Stimulated activated naive B cell treated with anti-CD40 and anti-IgM and Interleukin-4, amounts not matched to agents 10 μg/mL and 1 μg/mL and 100 μg/mL, for 72 hours (primary cell): ENCODE results near the gene RHOBTB3.
"Not testable (repeated sequence)": the region's sequence is repeated elsewhere in the genome, so short reads cannot be mapped to it uniquely, and the experiment has no call there.

Source experiments
- ATAC-seq, 2 donors: fragments of 150-1000 bp; cut with Tn5 transposase; replicated peaks; 2 replicates each; pipeline ENCODE4 v1.10.0; 2021; ENCODE audit warnings: moderate library complexity in 1 of 2
- DNase-seq: peaks from one replicate; pipeline ENCODE4 v3.0.0; 2021
- H3K27ac Mint-ChIP-seq: one replicate; pipeline ENCODE4 v1.8.0; 2022; ENCODE audit warnings: mild to moderate bottlenecking, mixed read lengths
- H3K27me3 Mint-ChIP-seq, 2 donors: one replicate each; pipeline ENCODE4 v1.8.0; 2022; ENCODE audit warnings: mixed read lengths in 2 of 2
- H3K36me3 Mint-ChIP-seq, 2 donors: one replicate each; pipeline ENCODE4 v1.8.0; 2022; ENCODE audit warnings: mixed read lengths in 2 of 2, mild to moderate bottlenecking in 1 of 2
- H3K4me1 Mint-ChIP-seq, 2 donors: one replicate each; pipeline ENCODE4 v1.8.0; 2022; ENCODE audit warnings: mixed read lengths in 2 of 2, mild to moderate bottlenecking in 1 of 2
- H3K4me3 Mint-ChIP-seq, 2 donors: one replicate each; pipeline ENCODE4 v1.8.0; 2022; ENCODE audit warnings: mild to moderate bottlenecking in 2 of 2, mixed read lengths in 2 of 2, moderate library complexity in 1 of 2
- H3K9me3 Mint-ChIP-seq, 2 donors: one replicate each; pipeline ENCODE4 v1.8.0; 2022; ENCODE audit warnings: mixed read lengths in 2 of 2, mild to moderate bottlenecking in 1 of 2

The RHOBTB3 gene

DNA sequence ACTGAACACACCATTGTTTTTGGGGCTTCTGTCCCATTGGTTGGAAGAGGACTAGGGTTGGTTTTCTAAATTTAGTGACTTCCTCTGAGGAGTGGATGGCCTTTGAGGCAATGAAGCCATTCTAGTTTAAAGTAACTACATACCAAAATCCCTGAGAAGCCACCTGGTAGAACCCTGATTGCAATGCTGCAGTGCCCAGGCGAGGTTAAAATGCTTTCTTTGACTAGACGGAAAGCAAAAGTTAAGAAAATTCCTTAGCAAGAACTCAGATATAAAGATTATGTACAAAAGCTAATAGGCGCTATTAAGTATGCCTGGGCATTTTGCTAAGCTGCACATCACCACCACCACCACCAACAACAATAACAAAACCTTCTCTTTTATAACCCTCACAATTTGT is 70.8 kb downstream of the RHOBTB3 start:
- ATAC-seq, result no peak
- no peak overlapping the region for H3K27ac Mint-ChIP-seq

DNA sequence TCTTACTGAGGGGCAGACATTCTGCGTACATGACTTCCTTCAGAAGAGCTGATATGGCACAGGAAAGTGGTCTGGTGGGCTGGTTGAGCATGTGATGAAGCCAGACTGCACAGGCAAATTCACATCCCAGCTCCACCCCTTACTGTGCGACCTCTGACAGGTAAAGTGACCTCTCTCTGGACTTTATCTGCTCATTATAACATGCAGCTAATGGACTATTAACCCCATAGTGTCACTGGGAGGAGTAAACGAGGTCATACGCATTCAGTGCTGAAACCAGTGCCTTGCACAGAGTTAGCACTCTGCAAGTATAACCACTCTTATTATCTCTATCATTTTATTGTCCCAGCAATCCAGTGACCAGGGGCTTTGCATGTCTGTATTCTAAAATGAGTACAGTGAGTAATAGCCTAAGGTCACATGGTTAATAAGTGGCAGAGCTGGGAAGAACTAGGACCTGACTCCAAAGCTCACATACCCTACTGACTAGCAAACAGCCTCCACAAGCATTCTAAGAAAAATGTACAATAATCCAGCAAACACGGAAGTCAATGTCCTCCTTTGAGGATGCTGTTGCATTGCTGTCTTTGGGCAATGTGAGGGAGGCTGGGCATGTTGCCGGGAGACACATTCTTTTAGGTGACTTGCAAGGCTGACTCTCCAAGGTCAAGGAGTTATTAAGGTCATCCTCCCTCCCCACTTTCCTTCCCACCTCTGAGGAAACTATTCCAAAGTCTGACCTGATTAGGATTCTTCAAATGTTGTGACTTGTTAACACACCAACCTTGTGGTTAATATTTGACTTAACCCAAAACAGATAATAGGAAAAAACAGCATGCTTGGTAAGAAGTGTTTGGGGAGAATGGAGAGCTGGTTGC is 72.4 kb downstream of the RHOBTB3 start:
- Mint-ChIP-seq H3K4me1 (peaks cover 10 to 12% of the 10 kb centered on the region in 2 donors), H3K9me3 (no peaks in the 10 kb centered on the region), H3K4me3 (no peak overlapping the region), H3K27ac (no peak overlapping the region), H3K36me3 (peaks cover 3% of the 10 kb centered on the region in 2 donors), H3K27me3 (no peaks in the 10 kb centered on the region)
- no peak for ATAC-seq
- no peak for DNase-seq

More for the DNA sequence above, 70.8 kb downstream of the RHOBTB3 start:
- H3K9me3 Mint-ChIP-seq, result no peaks in the 10 kb centered on the region
- H3K27me3 Mint-ChIP-seq, result no peaks in the 10 kb centered on the region
- no peaks in the 10 kb centered on the region for H3K4me1 Mint-ChIP-seq
- no peak for DNase-seq
- H3K36me3 Mint-ChIP-seq, result peaks cover 3% of the 10 kb centered on the region in 2 donors
- no peak overlapping the region for H3K4me3 Mint-ChIP-seq

DNA sequence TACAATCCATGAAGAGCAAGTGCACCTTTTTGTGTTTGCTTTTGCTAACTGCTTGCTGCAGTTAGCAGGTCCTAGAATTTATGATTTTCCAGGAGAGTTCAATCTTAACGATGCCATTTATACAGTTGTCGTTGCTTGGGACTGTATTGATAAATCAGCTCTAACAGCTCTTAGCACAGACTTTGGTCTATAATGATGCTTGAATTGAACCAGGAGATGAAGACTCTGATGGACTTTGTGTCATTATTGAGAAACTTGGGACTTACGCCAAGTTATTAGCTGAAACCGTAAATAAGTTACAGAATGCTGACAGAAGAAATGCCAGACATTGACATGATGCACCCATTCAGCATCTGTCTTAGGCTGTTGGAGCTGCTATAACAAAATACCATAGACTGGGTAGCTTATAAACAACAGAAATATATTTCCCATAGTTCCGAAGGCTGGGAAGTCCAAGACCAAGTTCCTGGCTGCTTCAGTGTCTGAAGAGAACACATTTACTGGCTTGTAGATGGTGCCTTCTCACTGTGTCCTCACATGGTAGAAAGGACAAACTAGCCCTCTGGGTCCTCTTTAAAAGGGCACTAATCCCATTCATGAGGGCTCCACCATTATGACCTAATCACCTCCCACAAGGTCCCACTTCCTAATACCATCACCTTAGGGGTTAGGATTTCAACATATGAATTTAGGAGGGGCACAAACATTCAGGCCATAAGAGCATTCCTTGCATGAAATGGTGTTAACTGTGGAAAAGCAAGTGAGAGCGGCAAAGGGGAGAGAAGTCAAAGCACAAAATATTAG is 73.8 kb downstream of the RHOBTB3 start:
- H3K36me3 Mint-ChIP-seq, result peaks cover 3% of the 10 kb centered on the region in 2 donors
- no peaks in the 10 kb centered on the region for H3K27me3 Mint-ChIP-seq
- H3K4me3 Mint-ChIP-seq, result no peak overlapping the region
- ATAC-seq (no peak), DNase-seq (no peak)
- H3K27ac Mint-ChIP-seq, result no peak overlapping the region
- peaks cover 21 to 26% of the 10 kb centered on the region in 2 donors for H3K4me1 Mint-ChIP-seq
- no peaks in the 10 kb centered on the region for H3K9me3 Mint-ChIP-seq

DNA sequence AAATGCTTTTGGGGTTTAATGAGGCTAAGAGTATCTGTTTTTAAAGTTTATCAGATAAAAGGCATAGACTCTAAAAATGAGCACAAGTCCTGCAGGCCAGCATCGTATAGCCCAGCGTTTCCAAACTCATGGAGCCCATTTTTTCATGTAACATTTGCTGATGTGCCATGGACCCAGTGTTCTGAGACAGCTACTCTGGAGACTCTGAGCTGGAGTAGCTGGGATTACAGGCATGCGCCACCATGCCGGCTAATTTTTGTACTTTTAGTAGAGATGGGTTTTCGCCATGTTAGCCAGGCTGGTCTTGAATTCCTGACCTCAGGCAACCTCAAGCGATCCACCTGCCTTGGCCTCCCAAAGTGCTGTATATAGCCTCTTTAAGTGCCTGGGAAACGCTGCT is 75.6 kb downstream of the RHOBTB3 start:
- ATAC-seq (no peak), DNase-seq (no peak)
- Mint-ChIP-seq H3K27me3 (no peaks in the 10 kb centered on the region), H3K4me1 (peaks cover 33 to 44% of the 10 kb centered on the region in 2 donors), H3K36me3 (peaks cover 0 to 3% of the 10 kb centered on the region in 2 donors), H3K9me3 (no peaks in the 10 kb centered on the region), H3K27ac (no peak overlapping the region), H3K4me3 (no peak overlapping the region)

DNA sequence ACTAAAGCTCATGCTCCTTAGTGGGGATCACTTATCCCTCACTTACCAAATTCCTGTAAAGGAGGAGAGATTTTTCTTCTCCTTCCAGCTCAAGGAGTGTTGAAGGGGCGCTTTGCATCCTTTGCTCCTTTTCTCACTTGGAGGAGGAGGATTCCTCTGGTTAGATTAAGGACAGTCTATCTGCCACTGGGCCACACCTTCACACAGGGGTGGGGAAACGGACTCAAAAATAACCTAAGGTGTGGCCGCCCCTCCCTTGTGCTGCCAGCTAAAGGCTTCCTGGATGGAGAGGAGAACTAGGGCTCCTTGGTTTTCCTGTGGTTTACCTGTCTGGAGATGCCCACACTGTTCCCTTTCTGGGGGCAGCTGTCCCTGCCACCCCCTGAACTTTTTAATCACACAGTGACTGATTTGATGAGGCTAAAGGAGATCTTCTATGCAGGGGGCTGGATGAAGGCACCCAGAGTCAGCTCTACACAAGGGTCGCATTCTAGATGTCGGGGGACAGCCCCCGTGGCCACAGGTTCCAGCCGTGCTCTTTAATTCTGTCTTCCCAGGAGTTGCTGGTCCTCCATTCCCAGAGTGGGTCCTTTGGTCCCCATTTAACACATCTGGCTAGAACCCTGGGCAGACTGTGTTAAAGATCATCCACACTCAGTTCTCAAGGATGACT is 77.0 kb downstream of the RHOBTB3 start:
- DNase-seq, result no peak
- H3K27me3 Mint-ChIP-seq, result no peaks in the 10 kb centered on the region
- peaks cover 38 to 54% of the 10 kb centered on the region in 2 donors for H3K4me1 Mint-ChIP-seq
- peak; percentile 19 to 22 for ATAC-seq
- H3K27ac Mint-ChIP-seq, result peak overlapping the region; percentile 83
- H3K9me3 Mint-ChIP-seq, result no peaks in the 10 kb centered on the region
- H3K4me3 Mint-ChIP-seq, result peak overlapping the region; percentile 71 to 76
- H3K36me3 Mint-ChIP-seq, result peaks cover 0 to 6% of the 10 kb centered on the region in 2 donors

DNA sequence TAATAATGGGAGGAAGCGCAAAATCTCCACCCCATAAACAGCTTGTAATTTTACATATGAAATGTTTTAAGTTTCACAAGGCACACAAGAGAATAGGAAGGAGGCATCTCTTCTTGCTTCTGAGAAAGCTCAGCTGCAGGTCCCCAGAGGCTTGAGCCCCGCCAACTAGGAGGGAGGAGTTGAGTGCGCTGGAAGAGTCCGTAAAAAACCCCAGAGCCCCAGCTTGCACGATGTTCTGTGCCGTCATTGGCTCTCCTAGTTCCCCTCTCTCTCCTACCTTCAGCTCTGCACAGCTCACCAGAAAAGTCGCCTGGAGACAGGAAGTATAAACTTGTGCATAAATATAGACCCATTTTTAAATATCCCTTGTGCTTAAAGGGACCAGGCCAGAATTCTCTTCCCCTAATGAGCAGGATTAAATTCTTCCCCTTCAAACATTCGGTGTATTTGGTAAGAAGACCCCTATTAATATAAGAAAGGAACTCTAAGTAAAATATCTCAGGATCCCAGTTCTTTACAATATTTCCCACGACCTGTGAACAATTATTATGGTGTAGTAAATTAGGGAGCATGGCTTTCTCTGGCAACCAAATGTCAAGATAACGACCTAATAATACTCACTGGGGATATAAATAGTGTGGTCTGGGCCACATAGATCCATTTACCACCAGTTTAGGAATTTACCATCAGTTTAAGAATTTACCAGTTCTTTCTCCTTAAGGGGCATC is 77.7 kb downstream of the RHOBTB3 start:
- Mint-ChIP-seq H3K9me3 (no peaks in the 10 kb centered on the region), H3K4me1 (peaks cover 38 to 58% of the 10 kb centered on the region in 2 donors), H3K27me3 (no peaks in the 10 kb centered on the region), H3K27ac (peak overlapping the region; percentile 83), H3K4me3 (peak overlapping the region; percentile 71 to 76), H3K36me3 (peaks cover 2 to 6% of the 10 kb centered on the region in 2 donors)
- DNase-seq (peak; percentile 92), ATAC-seq (peak; percentile 100)

DNA sequence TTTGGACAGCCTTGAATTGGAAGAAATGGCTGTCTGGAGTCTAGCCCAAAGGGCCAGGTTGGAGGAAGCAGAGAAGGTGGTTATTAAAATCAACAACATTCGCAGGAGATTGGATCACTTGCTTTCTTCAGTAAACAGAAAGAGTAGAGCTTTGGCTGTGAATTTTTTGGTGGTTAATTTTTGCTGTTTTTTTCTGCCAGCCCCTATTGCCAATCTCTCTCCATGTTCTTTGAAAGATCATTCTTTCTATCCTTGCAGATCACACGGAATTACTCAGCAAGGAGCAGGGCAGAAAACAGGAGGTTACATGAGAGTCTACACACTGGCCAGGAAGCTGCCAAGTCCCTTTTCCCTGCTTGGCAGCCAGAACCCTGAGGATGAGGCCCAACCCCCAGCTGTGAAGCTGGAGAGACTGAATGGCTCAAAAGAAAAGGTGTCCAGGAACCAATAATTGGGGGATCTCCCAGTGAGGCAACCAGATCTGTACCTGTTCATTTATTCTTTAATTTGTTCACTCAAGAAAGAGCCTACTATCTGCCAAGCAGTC is 78.4 kb downstream of the RHOBTB3 start:
- H3K36me3 Mint-ChIP-seq, result peaks cover 5 to 7% of the 10 kb centered on the region in 2 donors
- no peaks in the 10 kb centered on the region for H3K27me3 Mint-ChIP-seq
- DNase-seq (no peak), ATAC-seq (no peak)
- peaks cover 42 to 62% of the 10 kb centered on the region in 2 donors for H3K4me1 Mint-ChIP-seq
- H3K4me3 Mint-ChIP-seq, result peak overlapping the region in 1 of 2 donors; percentile 47
- peak overlapping the region; percentile 83 for H3K27ac Mint-ChIP-seq
- H3K9me3 Mint-ChIP-seq, result no peaks in the 10 kb centered on the region

DNA sequence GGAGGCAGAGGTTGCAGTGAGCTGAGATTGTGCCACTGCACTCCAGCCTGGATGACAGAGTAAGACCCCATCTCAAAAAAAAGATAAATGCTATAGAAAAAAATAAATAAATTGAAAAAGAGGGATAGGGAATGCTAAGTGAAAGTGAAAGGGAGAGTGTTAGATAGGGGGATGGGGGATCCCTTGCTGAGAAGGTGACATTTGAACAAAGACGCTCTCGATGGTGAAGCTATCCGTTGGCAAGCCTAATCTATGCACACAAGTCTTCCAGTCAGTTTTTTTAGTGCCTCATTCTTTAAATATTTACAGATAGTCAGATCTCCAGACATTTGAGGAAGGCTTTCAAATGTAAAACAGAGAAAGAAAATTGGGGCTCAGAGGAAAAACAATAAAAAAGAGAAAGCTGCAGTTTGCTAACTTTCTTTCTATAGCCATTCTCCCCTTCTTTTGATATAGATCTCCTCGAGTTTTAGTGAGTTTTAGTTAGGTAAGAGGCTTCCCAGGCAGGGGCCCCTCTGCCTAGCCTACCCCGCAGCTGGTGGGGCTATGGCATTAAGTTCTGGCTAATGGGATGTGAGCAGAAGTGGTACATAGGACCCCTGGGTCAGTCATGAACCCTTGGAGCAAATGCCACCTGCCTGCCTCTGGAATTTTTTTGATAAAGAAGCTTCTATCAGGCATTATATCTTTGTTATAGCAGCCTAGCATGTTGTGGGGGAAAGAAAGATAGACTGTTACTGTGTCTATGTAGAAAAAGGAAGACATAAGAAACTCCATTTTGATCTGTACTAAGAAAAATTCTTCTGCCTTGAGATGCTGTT is 79.4 kb downstream of the RHOBTB3 start:
- Mint-ChIP-seq H3K27ac (peak overlapping the region; percentile 90), H3K4me1 (peaks cover 45 to 64% of the 10 kb centered on the region in 2 donors)
- DNase-seq, result no peak

DNA sequence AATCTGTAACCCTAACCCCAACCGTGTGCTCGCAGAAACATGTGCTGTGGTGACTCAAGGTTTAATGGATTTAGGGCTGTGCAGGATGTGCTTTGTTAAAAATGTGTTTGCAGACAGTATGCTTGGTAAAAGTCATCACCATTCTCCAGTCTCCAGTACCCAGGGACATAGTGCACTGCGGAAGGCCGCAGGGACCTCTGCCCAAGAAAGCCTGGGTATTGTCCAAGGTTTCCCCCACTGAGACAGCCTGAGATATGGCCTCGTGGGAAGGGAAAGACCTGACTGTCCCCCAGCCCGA is 79.9 kb downstream of the RHOBTB3 start:
- not testable (repeated sequence) for H3K27me3 Mint-ChIP-seq, DNase-seq, H3K9me3 Mint-ChIP-seq, H3K4me3 Mint-ChIP-seq, H3K27ac Mint-ChIP-seq, ATAC-seq
- Mint-ChIP-seq H3K36me3 (peaks cover 5 to 12% of the 10 kb centered on the region in 2 donors), H3K4me1 (peaks cover 49 to 69% of the 10 kb centered on the region in 2 donors)

More for the DNA sequence above, 79.4 kb downstream of the RHOBTB3 start:
- no peak for ATAC-seq
- Mint-ChIP-seq H3K4me3 (peak overlapping the region in 1 of 2 donors; percentile 64), H3K9me3 (no peaks in the 10 kb centered on the region), H3K36me3 (peaks cover 5 to 8% of the 10 kb centered on the region in 2 donors), H3K27me3 (no peaks in the 10 kb centered on the region)

DNA sequence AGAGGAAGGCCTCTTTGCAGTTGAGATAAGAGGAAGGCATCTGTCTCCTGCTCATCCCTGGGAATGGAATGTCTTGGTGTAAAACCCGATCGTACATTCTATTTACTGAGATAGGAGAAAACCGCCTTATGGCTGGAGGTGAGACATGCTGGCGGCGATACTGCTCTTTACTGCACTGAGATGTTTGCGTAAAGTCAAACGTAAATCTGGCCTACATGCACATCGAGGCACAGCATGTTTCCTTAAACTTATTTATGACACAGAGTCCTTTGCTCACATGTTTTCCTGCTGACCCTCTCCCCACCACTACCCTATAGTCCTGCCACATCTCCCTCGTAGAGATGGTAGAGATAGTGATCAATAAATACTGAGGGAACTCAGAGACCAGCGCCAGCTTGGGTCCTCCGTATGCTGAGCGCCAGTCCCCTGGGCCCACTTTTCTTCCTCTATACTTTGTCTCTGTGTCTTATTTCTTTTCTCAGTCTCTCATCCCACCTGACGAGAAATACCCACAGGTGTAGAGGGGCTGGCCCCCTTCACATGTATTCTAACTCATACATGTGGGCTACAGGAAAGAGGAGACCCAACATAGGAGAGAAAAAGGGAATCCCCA is 80.4 kb downstream of the RHOBTB3 start:
- H3K4me1 Mint-ChIP-seq, result peaks cover 52 to 74% of the 10 kb centered on the region in 2 donors

DNA sequence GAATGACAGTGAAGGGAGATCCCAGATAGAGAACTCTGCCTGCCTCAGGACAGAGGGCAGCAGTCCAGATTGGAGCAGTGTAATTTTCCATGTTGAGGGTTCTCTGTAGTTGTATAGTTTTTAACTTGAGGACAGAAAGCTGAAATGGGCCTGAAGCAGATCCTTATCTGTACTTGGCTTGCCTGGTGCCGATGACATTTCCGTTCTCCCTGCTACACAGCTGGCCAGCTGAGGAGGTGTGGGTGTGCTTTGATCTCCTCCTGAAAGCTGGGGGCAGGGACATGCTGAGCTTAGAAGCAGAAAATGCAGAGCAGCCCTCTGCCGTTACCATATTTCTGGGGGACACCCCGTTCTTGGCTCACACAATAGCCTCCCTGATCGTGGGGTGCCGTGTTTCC is 80.9 kb downstream of the RHOBTB3 start:
- Mint-ChIP-seq H3K9me3 (no peaks in the 10 kb centered on the region), H3K27ac (peak overlapping the region; percentile 72), H3K4me3 (no peak overlapping the region), H3K36me3 (peaks cover 8 to 16% of the 10 kb centered on the region in 2 donors), H3K4me1 (peaks cover 53 to 74% of the 10 kb centered on the region in 2 donors), H3K27me3 (no peaks in the 10 kb centered on the region)
- ATAC-seq (no peak), DNase-seq (no peak)

More for the DNA sequence above, 80.4 kb downstream of the RHOBTB3 start:
- not testable (repeated sequence) for H3K27me3 Mint-ChIP-seq, H3K9me3 Mint-ChIP-seq, H3K4me3 Mint-ChIP-seq, DNase-seq, ATAC-seq
- peak overlapping the region; percentile 72 for H3K27ac Mint-ChIP-seq
- peaks cover 8 to 16% of the 10 kb centered on the region in 2 donors for H3K36me3 Mint-ChIP-seq

DNA sequence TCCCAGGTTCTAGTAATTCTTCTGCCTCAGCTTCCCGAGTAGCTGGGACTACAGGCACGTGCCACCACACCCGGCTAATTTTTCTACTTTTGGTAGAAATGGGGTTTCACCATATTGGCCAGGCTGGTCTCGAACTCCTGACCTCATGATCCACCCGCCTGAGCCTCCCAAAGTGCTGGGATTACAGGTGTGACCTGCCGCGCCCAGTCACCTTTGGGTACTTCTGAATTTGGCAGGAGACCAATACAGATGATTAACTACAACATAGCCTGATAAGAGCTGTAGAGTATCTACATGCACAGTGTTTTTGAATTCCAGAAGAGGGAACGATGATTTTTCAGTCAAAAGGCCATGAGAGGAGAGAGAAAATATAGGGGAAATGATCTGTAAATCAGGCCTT is 81.9 kb downstream of the RHOBTB3 start:
- H3K4me3 Mint-ChIP-seq, ATAC-seq: not testable (repeated sequence)
- H3K36me3 Mint-ChIP-seq, result peaks cover 8 to 16% of the 10 kb centered on the region in 2 donors

More for the DNA sequence above, 81.9 kb downstream of the RHOBTB3 start:
- not testable (repeated sequence) for H3K9me3 Mint-ChIP-seq, H3K27ac Mint-ChIP-seq, H3K27me3 Mint-ChIP-seq, DNase-seq
- H3K4me1 Mint-ChIP-seq, result peaks cover 52 to 75% of the 10 kb centered on the region in 2 donors
